Ascending aorta (tissue), 2 donors: Measurements from ENCODE around the gene BABAM2. TPM values are rescaled to one million over a fixed set of nuclear protein-coding genes. Genes with fewer than 3 reads are reported as not detected.
"Not testable (repeated sequence)": the region's sequence is repeated elsewhere in the genome, so short reads cannot be mapped to it uniquely, and the experiment has no call there.

Experiments used
- DNase-seq, 2 donors: peaks; one replicate each; pipeline ENCODE4 v3.0.0-alpha.2; 2019; ENCODE audit warnings: low spot score in 2 of 2
- H3K27ac ChIP-seq, 2 donors: fragments of 200-600 bp; sonication (generic); one replicate each; pipeline ENCODE4 v1.5.1; 2016 to 2017; ENCODE audit warnings: mild to moderate bottlenecking in 1 of 2
- H3K27me3 ChIP-seq: fragments of 200-600 bp; sonication (generic); one replicate; pipeline ENCODE4 v1.5.1; 2017
- H3K36me3 ChIP-seq, 2 donors: fragments of 200-600 bp; sonication (generic); one replicate each; pipeline ENCODE4 v1.5.1; 2016
- H3K4me1 ChIP-seq, 2 donors: fragments of 200-600 bp; sonication (generic); one replicate each; pipeline ENCODE4 v1.5.1; 2016 to 2017; ENCODE audit warnings: mild to moderate bottlenecking in 1 of 2
- H3K4me3 ChIP-seq, 2 donors: fragments of 200-600 bp; sonication (generic); one replicate each; pipeline ENCODE4 v1.5.1; 2016 to 2017; ENCODE audit warnings: mild to moderate bottlenecking in 1 of 2
- H3K9me3 ChIP-seq, 2 donors: fragments of 200-600 bp; sonication (generic); one replicate each; pipeline ENCODE4 v1.5.1; 2016
- intact Hi-C: fragments of 100-400 bp; cut with DNase I; formaldehyde crosslinking; loops from one replicate; pipeline ENCODE4 v1.15.1; 2023
- total RNA-seq: library from RNA; depleted of rRNA; stranded (reverse); fragments of >200 nt; gene quantifications from one replicate; pipeline ENCODE4 v1.1.0, GENCODE V29; 2016
- TF ChIP-seq, protein P1 (sequence below), 3 experiments: fragments of 200-600 bp in 2 of 3; fragments of 450-650 bp in 1 of 3; sonication (generic) in 2 of 3; IDR thresholded peaks; one replicate each; pipeline ENCODE4 v1.5.1; 2016 to 2019; ENCODE audit warnings: antibody characterized with exemption in 3 of 3, mild to moderate bottlenecking in 1 of 3, moderate library complexity in 1 of 3

BABAM2 gene
- total RNA-seq, 1 donor from 2014 or later: 19.6 TPM

DNA sequence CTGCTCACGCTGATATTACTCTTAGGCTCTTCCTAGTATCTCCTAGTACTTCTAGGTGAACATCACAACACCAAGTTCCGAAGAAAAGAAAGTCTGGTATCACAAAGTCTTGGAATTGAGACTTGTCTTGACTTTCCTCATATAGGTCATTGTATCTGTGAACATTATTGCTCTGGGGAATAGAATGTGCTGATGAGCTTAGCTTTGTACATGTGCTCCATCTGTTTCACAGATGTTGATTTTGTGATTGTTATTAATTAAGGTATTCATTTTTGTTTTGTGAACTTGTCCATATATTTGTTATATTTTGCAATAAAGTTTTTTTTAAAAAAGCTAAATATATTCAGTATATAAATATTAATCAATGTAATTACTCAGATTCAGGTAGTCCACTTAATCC, 111.7 kb downstream of the BABAM2 start:
- Histone ChIP-seq H3K9me3 (no peaks in the 10 kb centered on the region), H3K36me3 (no peaks in the 10 kb centered on the region), H3K4me1 (peaks cover 0 to 5% of the 10 kb centered on the region in 2 donors), H3K27me3 (no peaks in the 10 kb centered on the region), H3K4me3 (no peak overlapping the region), H3K27ac (no peak overlapping the region)
- intact Hi-C loops: no loop called here
- TF ChIP-seq, protein P1, sequence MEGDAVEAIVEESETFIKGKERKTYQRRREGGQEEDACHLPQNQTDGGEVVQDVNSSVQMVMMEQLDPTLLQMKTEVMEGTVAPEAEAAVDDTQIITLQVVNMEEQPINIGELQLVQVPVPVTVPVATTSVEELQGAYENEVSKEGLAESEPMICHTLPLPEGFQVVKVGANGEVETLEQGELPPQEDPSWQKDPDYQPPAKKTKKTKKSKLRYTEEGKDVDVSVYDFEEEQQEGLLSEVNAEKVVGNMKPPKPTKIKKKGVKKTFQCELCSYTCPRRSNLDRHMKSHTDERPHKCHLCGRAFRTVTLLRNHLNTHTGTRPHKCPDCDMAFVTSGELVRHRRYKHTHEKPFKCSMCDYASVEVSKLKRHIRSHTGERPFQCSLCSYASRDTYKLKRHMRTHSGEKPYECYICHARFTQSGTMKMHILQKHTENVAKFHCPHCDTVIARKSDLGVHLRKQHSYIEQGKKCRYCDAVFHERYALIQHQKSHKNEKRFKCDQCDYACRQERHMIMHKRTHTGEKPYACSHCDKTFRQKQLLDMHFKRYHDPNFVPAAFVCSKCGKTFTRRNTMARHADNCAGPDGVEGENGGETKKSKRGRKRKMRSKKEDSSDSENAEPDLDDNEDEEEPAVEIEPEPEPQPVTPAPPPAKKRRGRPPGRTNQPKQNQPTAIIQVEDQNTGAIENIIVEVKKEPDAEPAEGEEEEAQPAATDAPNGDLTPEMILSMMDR (IDR thresholded peaks at IDR 0.05): no peak
- no peak for DNase-seq

DNA sequence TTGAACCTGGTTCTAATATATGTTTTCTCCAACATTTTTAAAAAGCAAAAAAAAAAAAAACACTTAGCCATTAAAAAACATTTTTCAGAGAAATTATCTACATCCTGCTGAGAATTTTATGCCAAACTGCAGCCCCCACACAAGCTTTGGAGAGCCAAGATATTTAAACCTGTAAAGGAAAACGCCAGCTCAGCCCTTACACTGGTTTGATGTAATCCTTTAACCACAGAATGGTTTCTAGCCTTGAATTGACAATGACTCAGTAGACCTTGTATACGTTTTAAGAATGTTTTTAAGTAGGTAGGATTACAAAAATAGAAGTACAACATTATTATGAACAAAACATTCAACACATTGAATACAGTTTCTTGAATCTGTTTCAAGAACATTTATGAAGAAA, 113.6 kb downstream of the BABAM2 start:
- intact Hi-C loops: no loop called here
- no peak overlapping the region for H3K4me3 ChIP-seq
- no peaks in the 10 kb centered on the region for H3K27me3 ChIP-seq
- H3K27ac ChIP-seq: no peak overlapping the region
- H3K9me3 ChIP-seq: no peaks in the 10 kb centered on the region
- TF ChIP-seq, protein P1 (IDR thresholded peaks at IDR 0.05): no peak
- H3K4me1 ChIP-seq: peaks cover 0 to 5% of the 10 kb centered on the region in 2 donors
- no peak for DNase-seq
- no peaks in the 10 kb centered on the region for H3K36me3 ChIP-seq

DNA sequence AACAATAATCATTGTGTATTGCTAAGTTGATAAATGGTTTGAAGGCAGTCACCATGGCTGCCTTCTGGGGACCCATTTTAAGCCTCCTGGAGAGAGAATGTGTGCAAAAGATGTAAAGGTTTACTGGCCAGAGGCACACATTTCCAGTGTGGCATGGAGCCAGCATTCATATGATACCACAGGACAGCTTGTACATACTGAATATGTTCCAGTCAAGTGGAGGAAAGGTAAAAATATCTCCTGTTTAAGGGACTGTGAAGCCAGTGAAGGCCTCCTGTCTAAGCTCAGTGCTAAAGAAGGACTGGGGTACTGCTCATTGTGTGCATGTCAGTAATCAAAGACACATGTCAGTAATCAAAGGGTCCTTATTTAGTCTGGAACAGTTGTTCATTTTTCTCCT, 119.2 kb downstream of the BABAM2 start:
- H3K4me3 ChIP-seq: no peak overlapping the region
- TF ChIP-seq, protein P1 (IDR thresholded peaks at IDR 0.05): no peak
- H3K9me3 ChIP-seq: no peaks in the 10 kb centered on the region
- H3K4me1 ChIP-seq: peaks cover 0 to 3% of the 10 kb centered on the region in 2 donors
- H3K27me3 ChIP-seq: no peaks in the 10 kb centered on the region
- no peaks in the 10 kb centered on the region for H3K36me3 ChIP-seq
- intact Hi-C loops: no loop called here
- DNase-seq: no peak
- H3K27ac ChIP-seq: no peak overlapping the region

DNA sequence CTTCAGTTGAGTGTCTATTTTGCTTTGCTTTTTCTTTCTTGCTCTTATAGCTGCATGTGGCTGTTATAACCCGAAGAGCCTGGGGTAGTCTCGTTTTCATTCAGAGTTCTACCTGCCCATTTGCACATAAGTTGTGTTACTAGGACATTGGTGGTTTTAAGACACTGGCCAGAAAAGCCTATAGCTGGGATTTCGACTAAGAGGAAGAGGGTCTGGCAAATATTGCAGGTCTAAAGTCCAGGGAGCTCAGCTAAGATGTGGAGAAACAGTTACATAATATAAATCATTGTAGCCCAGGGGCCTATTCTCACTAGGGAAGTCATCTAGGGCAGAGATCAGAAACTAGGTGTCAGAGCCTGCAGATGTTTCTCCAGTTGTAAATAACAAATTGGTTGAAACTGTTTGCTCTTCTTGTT, 120.8 kb downstream of the BABAM2 start:
- TF ChIP-seq, protein P1 (IDR thresholded peaks at IDR 0.05): no peak

DNA sequence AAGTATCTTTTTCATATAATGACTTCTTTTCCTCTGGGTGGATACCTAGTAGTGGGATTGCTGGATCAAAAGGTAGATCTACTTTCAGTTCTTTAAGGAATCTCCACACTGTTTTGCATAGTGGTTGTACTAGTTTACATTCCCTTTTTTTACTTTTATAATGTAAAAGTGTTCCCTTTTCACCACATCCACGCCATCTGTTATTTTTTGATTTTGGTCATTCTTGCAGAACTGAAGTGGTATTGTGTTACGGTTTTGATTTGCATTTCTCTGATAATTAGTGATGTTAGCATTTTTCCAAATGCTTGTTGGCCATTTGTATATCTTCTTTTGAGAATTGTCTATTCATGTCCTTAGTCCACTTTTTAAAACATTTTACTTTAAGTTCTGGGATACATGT, 127.9 kb downstream of the BABAM2 start:
- H3K36me3 ChIP-seq, DNase-seq, H3K27ac ChIP-seq, H3K9me3 ChIP-seq, intact Hi-C loops, H3K4me3 ChIP-seq, H3K27me3 ChIP-seq, H3K4me1 ChIP-seq: not testable (repeated sequence)

More for the DNA sequence above, 120.8 kb downstream of the BABAM2 start:
- Histone ChIP-seq H3K36me3 (no peaks in the 10 kb centered on the region), H3K27ac (no peak overlapping the region), H3K4me1 (no peaks in the 10 kb centered on the region), H3K27me3 (no peaks in the 10 kb centered on the region), H3K9me3 (no peaks in the 10 kb centered on the region), H3K4me3 (no peak overlapping the region)
- no peak for DNase-seq
- intact Hi-C loops: no loop called here

GRCh38 chr2:28019521-28019920, 129.0 kb downstream of the BABAM2 start:
- H3K9me3 ChIP-seq, intact Hi-C loops: not testable (repeated sequence)

GRCh38 chr2:28021898-28022297, 131.4 kb downstream of the BABAM2 start:
- Histone ChIP-seq H3K9me3 (no peaks in the 10 kb centered on the region), H3K27me3 (no peaks in the 10 kb centered on the region), H3K4me1 (no peaks in the 10 kb centered on the region), H3K4me3 (no peak overlapping the region), H3K27ac (no peak overlapping the region), H3K36me3 (peaks cover 4 to 7% of the 10 kb centered on the region in 2 donors)
- intact Hi-C loops: no loop called here
- TF ChIP-seq, protein P1 (IDR thresholded peaks at IDR 0.05): no peak
- DNase-seq: no peak

More at GRCh38 chr2:28019521-28019920, 129.0 kb downstream of the BABAM2 start:
- not testable (repeated sequence) for H3K36me3 ChIP-seq, H3K4me3 ChIP-seq, H3K27ac ChIP-seq, DNase-seq, H3K27me3 ChIP-seq, H3K4me1 ChIP-seq
